ENCODE results near the gene KXD1.
"Not testable (repeated sequence)": the region's sequence is repeated elsewhere in the genome, so short reads cannot be mapped to it uniquely, and the experiment has no call there.

DNA sequence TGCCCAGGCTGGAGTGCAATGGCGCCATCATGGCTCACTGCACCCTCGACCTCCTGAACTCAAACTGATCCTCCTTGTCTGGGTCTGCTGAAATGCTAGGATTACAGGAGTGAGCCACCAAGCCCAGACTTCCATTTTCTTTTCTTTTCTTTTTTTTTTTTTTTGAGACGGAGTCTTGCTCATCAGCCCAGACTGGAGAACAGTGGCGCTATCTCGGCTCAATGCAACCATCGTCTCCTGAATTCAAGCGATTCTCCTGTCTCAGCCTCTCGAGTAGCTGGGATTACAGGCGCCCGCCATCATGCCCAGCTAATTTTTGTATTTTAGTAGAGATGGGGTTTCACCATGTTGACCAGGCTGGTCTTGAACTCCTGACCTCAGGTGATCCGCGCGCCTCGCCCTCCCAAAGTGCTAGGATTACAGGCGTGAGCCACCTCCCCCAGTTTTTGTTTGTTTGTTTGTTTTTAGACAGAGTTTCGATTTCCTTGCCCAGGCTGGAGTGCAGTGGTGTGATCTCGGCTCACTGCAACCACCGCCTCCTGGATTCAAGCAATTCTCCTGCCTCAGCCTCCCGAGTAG lies 34.7 kb upstream of the KXD1 start:
- TF ChIP-seq CTCF (IDR thresholded peaks at IDR 0.05 in 4 of 5, conservative IDR thresholded peaks at IDR 0.05 in 1 of 5); POLR2A (IDR thresholded peaks at IDR 0.05): not testable (repeated sequence)
